HEK293T (cell line): Measurements from ENCODE around the gene PIRT.

ENCODE experiments used
- ELF4 ChIP-seq: fragments of 450-650 bp; IDR thresholded peaks from 2 replicates; pipeline ENCODE4 v1.6.1; 2017; ENCODE audit warnings: antibody characterized with exemption
- HDGF ChIP-seq: fragments of 450-650 bp; IDR thresholded peaks from 2 replicates; pipeline ENCODE4 v1.6.1; 2017; ENCODE audit warnings: antibody characterized with exemption, borderline replicate concordance
- SP1 ChIP-seq: fragments of 450-650 bp; IDR thresholded peaks from 2 replicates; pipeline ENCODE4 v1.6.1; 2017
- TARDBP ChIP-seq: fragments of 450-650 bp; IDR thresholded peaks from 2 replicates; pipeline ENCODE4 v1.6.1; 2016

- TF ChIP-seq SP1 (no peak), TARDBP (no peak), HDGF (no peak), ELF4 (no peak)
Measured at GRCh38 chr17:10798332-10798749, 39.5 kb downstream of the PIRT start.
